Neuronal stem cell (in vitro differentiated cells): ENCODE data around the gene IMMP2L.

Experiments
- DNase-seq: peaks from one replicate; pipeline ENCODE4 v3.0.0-alpha.2; 2013; ENCODE audit warnings: low spot score
- H2AFZ ChIP-seq: one replicate; pipeline ENCODE4 v1.6.1; 2013; ENCODE audit warnings: mild to moderate bottlenecking, low read length, inconsistent platforms
- H2AK5ac ChIP-seq: 2 replicates; pipeline ENCODE4 v1.6.1; 2013; ENCODE audit warnings: low read depth, mild to moderate bottlenecking, inconsistent platforms, low read length, moderate library complexity, mixed read lengths
- H2BK120ac ChIP-seq: 2 replicates; pipeline ENCODE4 v1.6.1; 2013; ENCODE audit warnings: low read depth, mild to moderate bottlenecking, inconsistent platforms, low read length, moderate library complexity, mixed read lengths
- H2BK12ac ChIP-seq: one replicate; pipeline ENCODE4 v1.6.1; 2013; ENCODE audit warnings: low read length, inconsistent platforms
- H2BK15ac ChIP-seq: 2 replicates; pipeline ENCODE4 v1.6.1; 2013; ENCODE audit warnings: mild to moderate bottlenecking, low read length, inconsistent platforms, mixed read lengths
- H2BK5ac ChIP-seq: one replicate; pipeline ENCODE4 v1.6.1; 2013; ENCODE audit warnings: inconsistent platforms, mild to moderate bottlenecking, low read length, moderate library complexity
- H3K14ac ChIP-seq: one replicate; pipeline ENCODE4 v1.6.1; 2013; ENCODE audit warnings: low read length, inconsistent platforms
- H3K18ac ChIP-seq: 2 replicates; pipeline ENCODE4 v1.6.1; 2013; ENCODE audit warnings: low read length, inconsistent platforms
- H3K23ac ChIP-seq: 2 replicates; pipeline ENCODE4 v1.6.1; 2013; ENCODE audit warnings: low read depth, mild to moderate bottlenecking, mixed read lengths, low read length, inconsistent platforms; ENCODE audit not compliant: poor library complexity
- H3K27ac ChIP-seq: replicated peaks from 3 replicates; pipeline ENCODE4 v1.5.1; 2013; ENCODE audit warnings: low read length, inconsistent platforms
- H3K27me3 ChIP-seq, 3 experiments: 2 replicates each; pipeline ENCODE4 v1.6.1; 2013; ENCODE audit warnings: low read length in 3 of 3, mild to moderate bottlenecking in 2 of 3, inconsistent platforms in 1 of 3, low read depth in 1 of 3, mixed read lengths in 1 of 3, moderate library complexity in 1 of 3; ENCODE audit not compliant: control insufficient read depth in 3 of 3, insufficient read depth in 3 of 3
- H3K36me3 ChIP-seq, 2 donors: replicated peaks in 1 of 2; 2 replicates each; pipeline ENCODE4 v1.6.1; 2013; ENCODE audit warnings: low read length in 2 of 2; ENCODE audit not compliant: control insufficient read depth in 2 of 2, insufficient read depth in 2 of 2
- H3K4ac ChIP-seq: 2 replicates; pipeline ENCODE4 v1.6.1; 2013; ENCODE audit warnings: inconsistent platforms, mild to moderate bottlenecking, low read length, moderate library complexity
- H3K4me1 ChIP-seq, 2 donors: 1 replicate in 1 of 2; 2 replicates in 1 of 2; pipeline ENCODE4 v1.6.1; 2013; ENCODE audit warnings: low read length in 2 of 2, low read depth in 1 of 2; ENCODE audit not compliant: control insufficient read depth in 2 of 2, insufficient read depth in 1 of 2
- H3K4me2 ChIP-seq: one replicate; pipeline ENCODE4 v1.6.1; 2013; ENCODE audit warnings: mild to moderate bottlenecking, low read length, inconsistent platforms; ENCODE audit not compliant: insufficient read depth, poor library complexity, severe bottlenecking
- H3K4me3 ChIP-seq, 2 donors: 2 replicates each; pipeline ENCODE4 v1.5.1; 2013; ENCODE audit warnings: low read length in 2 of 2, mild to moderate bottlenecking in 2 of 2, inconsistent platforms in 1 of 2, moderate library complexity in 1 of 2
- H3K79me1 ChIP-seq: one replicate; pipeline ENCODE4 v1.6.1; 2013; ENCODE audit warnings: low read depth, mild to moderate bottlenecking, inconsistent platforms, low read length, moderate library complexity
- H3K9ac ChIP-seq: one replicate; pipeline ENCODE4 v1.6.1; 2013; ENCODE audit warnings: mild to moderate bottlenecking, low read depth, low read length, inconsistent platforms; ENCODE audit not compliant: poor library complexity
- H3K9me3 ChIP-seq, 2 donors: replicated peaks in 1 of 2; 2 replicates each; pipeline versions ENCODE3 to v1.6.1; 2013; ENCODE audit warnings: low read length in 2 of 2, mild to moderate bottlenecking in 2 of 2, inconsistent platforms in 1 of 2, low read depth in 1 of 2, mixed read lengths in 1 of 2, moderate library complexity in 1 of 2; ENCODE audit not compliant: control insufficient read depth in 2 of 2, insufficient read depth in 1 of 2
- H4K8ac ChIP-seq: one replicate; pipeline ENCODE4 v1.6.1; 2013; ENCODE audit warnings: low read depth, mild to moderate bottlenecking, inconsistent platforms, low read length, moderate library complexity
- H4K91ac ChIP-seq: one replicate; pipeline ENCODE4 v1.6.1; 2013; ENCODE audit warnings: low read length, low read depth, mild to moderate bottlenecking, inconsistent platforms; ENCODE audit not compliant: poor library complexity
- WGBS, 2 donors: extraction: QIAGEN DNeasy Blood & Tissue Kit; methylation state at CpG; one replicate each; pipeline ENCODE4 v1.1.7; 2013; ENCODE audit warnings: missing lambda C conversion rate in 2 of 2, mixed read lengths in 1 of 2; ENCODE audit not compliant: insufficient read length in 2 of 2, insufficient replicate concordance in 1 of 2; ENCODE audit errors: extremely low coverage in 2 of 2; 5-methylcytosine and 5-hydroxymethylcytosine counted together

The IMMP2L gene

DNA sequence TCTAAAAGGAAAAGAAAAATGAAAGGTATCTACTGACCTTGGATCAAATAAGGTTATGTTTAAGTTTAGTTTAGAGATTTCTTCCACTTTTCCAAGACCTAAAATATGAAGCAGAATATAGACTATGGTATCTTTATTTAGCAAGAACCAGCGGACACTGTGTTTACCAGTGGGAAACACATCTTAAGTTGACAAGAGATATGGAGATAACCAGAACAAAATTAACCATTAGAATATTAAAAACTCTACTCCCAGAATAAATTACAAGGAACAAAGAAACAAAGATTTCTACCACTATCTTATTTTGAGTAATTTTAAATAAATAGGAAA lies 86.9 kb downstream of the IMMP2L start:
- WGBS, 2 donors: no CpG with 5 or more reads among the region's 1 CpG
- no peak overlapping the region for H3K23ac ChIP-seq
- H4K91ac ChIP-seq: no peak overlapping the region
- no peak overlapping the region for H2AFZ ChIP-seq
- no peaks in the 10 kb centered on the region for H3K4me1 ChIP-seq
- no peak overlapping the region for H2BK120ac ChIP-seq
- H3K36me3 ChIP-seq: no peaks in the 10 kb centered on the region
- H2AK5ac ChIP-seq: no peak overlapping the region
- no peak overlapping the region for H4K8ac ChIP-seq
- no peak overlapping the region for H3K9ac ChIP-seq
- H3K27me3 ChIP-seq: no peaks in the 10 kb centered on the region
- no peak overlapping the region for H2BK5ac ChIP-seq
- no peak overlapping the region for H3K4ac ChIP-seq
- H3K14ac ChIP-seq: no peak overlapping the region
- no peak overlapping the region for H3K27ac ChIP-seq
- H3K18ac ChIP-seq: no peak overlapping the region
- peaks cover 0 to 1% of the 10 kb centered on the region in 2 donors for H3K9me3 ChIP-seq
- no peak overlapping the region for H2BK12ac ChIP-seq
- no peak overlapping the region for H2BK15ac ChIP-seq
- H3K4me3 ChIP-seq: no peak overlapping the region
- DNase-seq: no peak
- H3K4me2 ChIP-seq: no peak overlapping the region
- H3K79me1 ChIP-seq: no peaks in the 10 kb centered on the region

GRCh38 chr7:111474723-111475418 lies 87.4 kb downstream of the IMMP2L start:
- Histone ChIP-seq H3K23ac (no peak overlapping the region), H3K9me3 (peaks cover 0 to 1% of the 10 kb centered on the region in 2 donors), H3K18ac (no peak overlapping the region), H3K36me3 (no peaks in the 10 kb centered on the region), H3K4me2 (no peak overlapping the region), H3K9ac (no peak overlapping the region), H2AFZ (no peak overlapping the region), H3K4me3 (no peak overlapping the region), H2BK15ac (no peak overlapping the region), H2BK120ac (no peak overlapping the region), H2BK5ac (no peak overlapping the region), H3K4me1 (no peaks in the 10 kb centered on the region), H4K91ac (no peak overlapping the region), H4K8ac (no peak overlapping the region), H2AK5ac (no peak overlapping the region), H2BK12ac (no peak overlapping the region), H3K27me3 (no peaks in the 10 kb centered on the region), H3K79me1 (no peaks in the 10 kb centered on the region), H3K27ac (no peak overlapping the region), H3K4ac (no peak overlapping the region), H3K14ac (no peak overlapping the region)
- no peak for DNase-seq
- no CpG with 5 or more reads among the region's 4 CpGs for WGBS, 2 donors

- Histone ChIP-seq H3K27ac (no peak overlapping the region), H3K14ac (no peak overlapping the region), H2BK120ac (no peak overlapping the region), H2BK5ac (no peak overlapping the region), H2AK5ac (no peak overlapping the region), H4K91ac (no peak overlapping the region), H3K4me2 (no peak overlapping the region), H4K8ac (no peak overlapping the region), H3K4me3 (no peak overlapping the region), H3K4me1 (no peaks in the 10 kb centered on the region), H3K18ac (no peak overlapping the region), H3K9me3 (peaks cover 0 to 1% of the 10 kb centered on the region in 2 donors), H3K27me3 (no peaks in the 10 kb centered on the region), H3K79me1 (no peaks in the 10 kb centered on the region), H2BK15ac (no peak overlapping the region), H3K36me3 (no peaks in the 10 kb centered on the region), H2BK12ac (no peak overlapping the region), H3K4ac (no peak overlapping the region), H3K23ac (no peak overlapping the region), H3K9ac (no peak overlapping the region), H2AFZ (no peak overlapping the region)
- DNase-seq: no peak
- no CpG with 5 or more reads among the region's 2 CpGs for WGBS, 2 donors
Measured at GRCh38 chr7:111473449-111474198, 88.7 kb downstream of the IMMP2L start.

GRCh38 chr7:111470998-111471397 lies 91.3 kb downstream of the IMMP2L start:
- Histone ChIP-seq H3K79me1 (no peaks in the 10 kb centered on the region), H3K9ac (no peak overlapping the region), H3K23ac (no peak overlapping the region), H2BK15ac (no peak overlapping the region), H2AK5ac (no peak overlapping the region), H3K9me3 (peaks cover 0 to 1% of the 10 kb centered on the region in 2 donors), H2BK120ac (no peak overlapping the region), H3K18ac (no peak overlapping the region), H2AFZ (no peak overlapping the region), H3K4me1 (no peaks in the 10 kb centered on the region), H3K4me2 (no peak overlapping the region), H2BK12ac (no peak overlapping the region), H3K4me3 (no peak overlapping the region), H3K14ac (no peak overlapping the region), H4K8ac (no peak overlapping the region), H3K27me3 (no peaks in the 10 kb centered on the region), H3K27ac (no peak overlapping the region), H4K91ac (no peak overlapping the region), H3K36me3 (no peaks in the 10 kb centered on the region), H3K4ac (no peak overlapping the region), H2BK5ac (no peak overlapping the region)
- DNase-seq: no peak
- WGBS, 2 donors: no CpG with 5 or more reads among the region's 2 CpGs
